SK-N-SH (cell line): ENCODE data around the gene C9orf43.

Experiments
- CHD2 ChIP-seq: fragments of 150-350 bp; IDR thresholded peaks from 2 replicates; pipeline ENCODE4 v1.6.1; 2018; ENCODE audit warnings: low read length; ENCODE audit not compliant: partially characterized antibody
- CTCF ChIP-seq: fragments of 200-600 bp; sonication (generic); IDR thresholded peaks from 2 replicates; pipeline ENCODE4 v1.6.1; 2017; ENCODE audit warnings: antibody characterized with exemption, mild to moderate bottlenecking, moderate library complexity
- EP300 ChIP-seq, 2 experiments: IDR thresholded peaks; 2 replicates each; pipeline versions ENCODE4 v1.4.0 to v1.6.1; 2012; ENCODE audit warnings: borderline replicate concordance in 1 of 2, low read depth in 1 of 2, low read length in 1 of 2
- FOXM1 ChIP-seq: IDR thresholded peaks from 2 replicates; pipeline ENCODE4 v1.4.0; 2012; ENCODE audit warnings: low read depth, mild to moderate bottlenecking
- GABPA ChIP-seq: IDR thresholded peaks from 2 replicates; pipeline ENCODE4 v1.4.0; 2012; ENCODE audit warnings: low read depth, mild to moderate bottlenecking
- POLR2AphosphoS5 ChIP-seq: IDR thresholded peaks from 2 replicates; pipeline ENCODE4 v1.6.1; 2012; ENCODE audit warnings: low read depth, low read length
- SMC3 ChIP-seq: IDR thresholded peaks from 2 replicates; pipeline ENCODE4 v1.6.1; 2012; ENCODE audit warnings: low read depth, low read length, improper control_type of control experiment
- TF ChIP-seq, protein P1 (sequence below): fragments of 150-350 bp; IDR thresholded peaks from 2 replicates; pipeline ENCODE4 v1.6.1; 2017; ENCODE audit warnings: antibody characterized with exemption, low read length, low read depth, borderline replicate concordance
- TF ChIP-seq, protein P2 (sequence below): fragments of 150-350 bp; IDR thresholded peaks from 2 replicates; pipeline ENCODE4 v1.6.1; 2016; ENCODE audit warnings: mild to moderate bottlenecking, low read depth, low read length
- TF ChIP-seq, protein P3 (sequence below): IDR thresholded peaks from 2 replicates; pipeline ENCODE4 v1.4.0; 2012; ENCODE audit warnings: low read depth

- TF ChIP-seq CTCF, result no peak
- no peak for TF ChIP-seq GABPA
- TF ChIP-seq POLR2AphosphoS5, result no peak
- TF ChIP-seq, protein P1, sequence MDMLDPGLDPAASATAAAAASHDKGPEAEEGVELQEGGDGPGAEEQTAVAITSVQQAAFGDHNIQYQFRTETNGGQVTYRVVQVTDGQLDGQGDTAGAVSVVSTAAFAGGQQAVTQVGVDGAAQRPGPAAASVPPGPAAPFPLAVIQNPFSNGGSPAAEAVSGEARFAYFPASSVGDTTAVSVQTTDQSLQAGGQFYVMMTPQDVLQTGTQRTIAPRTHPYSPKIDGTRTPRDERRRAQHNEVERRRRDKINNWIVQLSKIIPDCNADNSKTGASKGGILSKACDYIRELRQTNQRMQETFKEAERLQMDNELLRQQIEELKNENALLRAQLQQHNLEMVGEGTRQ, result no peak
- peak in 1 of 2 experiments; percentile 59; a peak in 1 of 4 replicates for TF ChIP-seq EP300 (IDR thresholded peaks at IDR 0.05; ENCODE audit: borderline replicate concordance in 1 of 2, low read depth in 1 of 2, low read length in 1 of 2)
- no peak for TF ChIP-seq CHD2
- TF ChIP-seq, protein P2, sequence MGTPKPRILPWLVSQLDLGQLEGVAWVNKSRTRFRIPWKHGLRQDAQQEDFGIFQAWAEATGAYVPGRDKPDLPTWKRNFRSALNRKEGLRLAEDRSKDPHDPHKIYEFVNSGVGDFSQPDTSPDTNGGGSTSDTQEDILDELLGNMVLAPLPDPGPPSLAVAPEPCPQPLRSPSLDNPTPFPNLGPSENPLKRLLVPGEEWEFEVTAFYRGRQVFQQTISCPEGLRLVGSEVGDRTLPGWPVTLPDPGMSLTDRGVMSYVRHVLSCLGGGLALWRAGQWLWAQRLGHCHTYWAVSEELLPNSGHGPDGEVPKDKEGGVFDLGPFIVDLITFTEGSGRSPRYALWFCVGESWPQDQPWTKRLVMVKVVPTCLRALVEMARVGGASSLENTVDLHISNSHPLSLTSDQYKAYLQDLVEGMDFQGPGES, result no peak
- TF ChIP-seq SMC3, result no peak
- TF ChIP-seq, protein P3, sequence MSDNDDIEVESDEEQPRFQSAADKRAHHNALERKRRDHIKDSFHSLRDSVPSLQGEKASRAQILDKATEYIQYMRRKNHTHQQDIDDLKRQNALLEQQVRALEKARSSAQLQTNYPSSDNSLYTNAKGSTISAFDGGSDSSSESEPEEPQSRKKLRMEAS, result no peak
- no peak for TF ChIP-seq FOXM1
These were observed 63.9 kb downstream of the C9orf43 start for GRCh38 chr9:113474360-113475028.
